Placental epithelial cell (primary cell): ENCODE data around the gene ITPR3. TPM values are rescaled to one million over a fixed set of nuclear protein-coding genes. Genes with fewer than 3 reads are reported as not detected.

ENCODE experiments used
- small RNA-seq: library from RNA; depleted of rRNA; stranded (forward); fragments of <200 nt; gene quantifications from one replicate; pipeline ENCODE3, GENCODE V24; 2012
- total RNA-seq: library from RNA; depleted of rRNA; stranded (reverse); fragments of >200 nt; gene quantifications from 2 replicates; pipeline ENCODE4 v1.2.3, GENCODE V29; 2012

Gene ITPR3
- 32.6 and 64.2 TPM in 2 replicates for total RNA-seq

DNA sequence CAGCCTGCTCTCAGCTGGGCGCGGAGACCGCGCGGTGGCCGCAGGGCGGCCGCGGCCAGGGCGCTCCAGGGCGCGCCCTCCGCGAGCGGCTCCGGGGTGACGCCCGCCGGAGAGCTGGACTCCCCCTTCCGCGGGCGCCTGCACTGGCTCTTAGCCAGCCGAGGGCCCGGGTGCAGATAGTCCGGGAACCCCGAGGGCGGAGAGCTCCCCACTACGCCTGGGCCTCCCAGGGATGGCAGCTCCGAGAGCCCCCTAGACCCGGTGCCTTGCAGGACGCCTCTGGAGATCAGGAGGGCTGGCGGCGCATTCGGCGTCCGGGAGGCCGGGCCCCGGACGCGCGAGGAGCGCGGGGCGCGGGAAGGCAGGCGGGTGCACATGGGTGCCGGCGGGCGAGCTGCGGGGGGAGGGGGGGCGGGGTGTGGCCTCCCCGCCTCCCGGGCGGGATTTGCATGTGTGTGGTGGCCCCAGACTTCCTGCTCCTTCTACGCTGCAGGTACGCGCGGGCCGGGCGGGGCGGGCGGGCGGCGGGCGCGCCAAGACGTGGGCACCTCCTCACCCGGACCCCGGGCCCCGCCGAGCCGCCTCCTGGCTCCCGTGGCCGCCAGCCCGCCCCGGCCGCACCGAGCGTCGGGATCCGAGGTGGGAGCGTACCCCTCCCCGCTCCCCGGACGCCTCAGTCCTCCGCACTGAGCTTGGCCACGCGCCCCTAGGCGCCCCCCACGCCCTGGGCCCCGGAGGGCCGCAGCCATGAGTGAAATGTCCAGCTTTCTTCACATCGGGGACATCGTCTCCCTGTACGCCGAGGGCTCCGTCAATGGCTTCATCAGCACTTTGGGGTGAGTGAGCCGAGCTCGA, at the start of gene ITPR3:
ITPR3 (plus strand) TSS at position 467 of the 855 bp plus-strand sequence; CDS start at position 748, 281 bp downstream.

DNA sequence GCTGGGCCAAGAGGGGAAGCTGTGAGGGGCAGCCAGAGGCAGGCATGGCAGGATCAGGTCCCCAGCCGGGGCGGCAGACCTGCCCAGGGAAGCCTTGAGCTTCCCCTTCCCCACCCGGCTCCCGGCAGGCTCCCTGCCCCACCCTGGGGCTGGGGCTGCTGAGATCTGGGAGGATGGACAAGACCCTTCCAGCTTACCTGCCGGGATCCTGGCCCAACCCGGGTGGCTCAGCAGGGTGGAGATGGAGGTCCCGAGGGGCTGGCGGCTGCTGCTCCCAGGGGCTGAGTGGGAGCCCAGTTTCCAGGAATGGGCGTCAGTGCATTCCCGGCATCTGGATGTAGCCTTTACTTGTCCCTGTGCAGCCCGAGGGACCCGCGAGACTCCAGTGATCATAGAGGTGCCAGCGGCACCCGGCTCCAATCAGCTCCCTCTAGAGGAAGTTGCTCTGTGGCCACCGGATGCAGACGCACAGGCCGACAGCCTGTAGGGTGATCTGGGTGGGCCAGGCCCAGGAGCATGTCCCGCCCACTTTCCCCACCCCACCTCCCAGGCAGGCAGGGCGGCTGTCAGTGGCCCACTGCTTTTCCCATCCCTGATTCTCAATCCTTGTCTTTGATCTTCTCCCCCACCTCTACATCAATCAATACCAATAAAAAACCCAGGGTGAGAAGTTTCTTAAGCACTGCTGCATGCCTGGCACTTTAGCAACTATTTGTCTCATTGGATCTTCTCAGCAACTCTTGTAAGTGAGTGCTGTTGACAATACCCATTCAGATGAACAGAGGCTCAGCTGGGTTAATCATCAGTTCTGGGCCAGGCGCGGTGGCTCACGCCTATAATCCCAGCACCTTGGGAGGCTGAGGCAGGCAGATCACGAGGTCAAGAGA, 41.1 kb upstream of the ITPR3 start, which contains the start of gene BAK1:
BAK1 (minus strand) TSS at position 449 of the 887 bp plus-strand sequence. CDS start 2,672 bp downstream, outside the sequence.

DNA sequence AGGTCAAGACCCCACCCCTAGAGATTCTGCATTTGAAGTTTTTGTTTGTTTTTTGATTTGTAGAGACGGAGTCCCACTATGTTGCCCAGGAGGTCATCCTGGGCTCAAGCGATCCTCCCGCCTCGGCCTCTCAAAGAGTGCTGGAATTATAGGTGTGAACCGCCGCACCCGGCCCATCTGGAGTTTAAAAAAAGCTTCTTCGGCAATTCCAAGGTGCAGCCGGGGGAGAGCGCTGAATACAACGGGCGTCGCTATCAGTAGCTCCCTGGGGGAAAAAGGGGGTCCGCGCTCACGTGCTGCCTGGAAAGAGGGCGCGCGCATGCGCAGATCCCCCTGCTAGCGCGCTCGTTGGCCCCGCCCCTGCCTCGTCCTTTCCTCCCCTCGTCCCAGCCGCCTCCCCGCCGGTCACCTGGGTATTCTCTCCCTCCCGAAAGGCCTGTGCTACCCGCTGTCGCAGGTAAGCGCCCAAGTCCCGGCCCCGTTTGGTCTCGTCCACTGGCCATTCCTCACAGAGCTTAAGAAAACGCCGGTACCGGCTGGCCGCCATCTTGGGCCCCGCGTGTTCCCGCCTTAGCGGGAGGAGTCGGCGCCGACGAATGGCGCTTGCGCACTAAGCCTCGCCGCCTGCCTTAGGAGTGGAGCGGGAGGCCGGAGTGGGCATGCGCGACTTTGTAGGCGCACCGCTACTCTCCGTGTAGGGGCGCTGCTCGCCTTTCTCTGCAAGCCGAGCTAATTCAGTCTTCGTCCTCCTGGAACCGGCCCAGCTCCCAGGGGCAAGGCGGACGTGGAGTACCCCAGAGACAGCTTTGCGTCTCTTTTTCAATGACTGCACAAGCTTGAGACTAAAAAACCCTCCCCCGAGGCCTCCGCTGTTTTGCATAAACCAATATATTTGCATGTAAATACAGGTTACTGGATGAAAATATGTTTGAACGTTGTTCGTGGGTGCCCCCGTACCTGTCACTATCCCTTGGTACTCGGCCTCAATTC, 90.3 kb downstream of the ITPR3 start, which contains the start of gene UQCC2:
UQCC2 (minus strand) TSS at position 561 of the 990 bp plus-strand sequence; CDS start at position 547, 14 bp downstream.

Small RNA genes lying within 50 kb of the gene (small RNA-seq; reads per million reads assigned to genes)
- gene MIR3934, result not detected

Other genes with a start within 250 kb of the ITPR3 start
- gene KIFC1, start 229.5 kb upstream of the ITPR3 start, total RNA-seq, result 7.5 and 11.0 TPM in 2 replicates
- 19.6 and 23.6 TPM in 2 replicates for gene PHF1, start 210.3 kb upstream of the ITPR3 start, total RNA-seq
- gene CUTA, start 203.2 kb upstream of the ITPR3 start, total RNA-seq, result 111 and 204 TPM in 2 replicates
- 6.8 and 14.9 TPM in 2 replicates for gene SYNGAP1, start 201.3 kb upstream of the ITPR3 start, total RNA-seq
- 4.9 and 7.9 TPM in 2 replicates for gene ZBTB9, start 166.7 kb upstream of the ITPR3 start, total RNA-seq
- 11.4 and 33.7 TPM in 2 replicates for gene BAK1, start 41.0 kb upstream of the ITPR3 start, total RNA-seq
- gene UQCC2, start 90.4 kb downstream of the ITPR3 start, total RNA-seq, result 7.9 and 17.0 TPM in 2 replicates
- 2.4 and 6.3 TPM in 2 replicates for gene IP6K3, start 125.6 kb downstream of the ITPR3 start, total RNA-seq
- gene LEMD2, start 167.8 kb downstream of the ITPR3 start, total RNA-seq, result 42.4 and 53.8 TPM in 2 replicates
- not detected in 2 replicates for gene MLN, start 182.7 kb downstream of the ITPR3 start, total RNA-seq